SU-DHL-6 (cell line): Measurements from ENCODE around the gene TEX54.

ENCODE experiments used
- EZH2phosphoT487 ChIP-seq: fragments of 200-600 bp; sonication (generic), shearing (Covaris generic); conservative IDR thresholded peaks from 2 replicates; pipeline ENCODE4 v1.6.1; 2018; ENCODE audit warnings: mild to moderate bottlenecking, antibody characterized with exemption, low read length, moderate library complexity, mixed read lengths
- TF ChIP-seq, protein P1 (sequence below): fragments of 200-600 bp; sonication (generic); IDR thresholded peaks from one replicate; pipeline ENCODE4 v1.5.1; 2017; ENCODE audit warnings: antibody characterized with exemption, mild to moderate bottlenecking, low read length, moderate library complexity; ENCODE audit not compliant: insufficient read depth, poor library complexity, severe bottlenecking

- TF ChIP-seq, protein P1, sequence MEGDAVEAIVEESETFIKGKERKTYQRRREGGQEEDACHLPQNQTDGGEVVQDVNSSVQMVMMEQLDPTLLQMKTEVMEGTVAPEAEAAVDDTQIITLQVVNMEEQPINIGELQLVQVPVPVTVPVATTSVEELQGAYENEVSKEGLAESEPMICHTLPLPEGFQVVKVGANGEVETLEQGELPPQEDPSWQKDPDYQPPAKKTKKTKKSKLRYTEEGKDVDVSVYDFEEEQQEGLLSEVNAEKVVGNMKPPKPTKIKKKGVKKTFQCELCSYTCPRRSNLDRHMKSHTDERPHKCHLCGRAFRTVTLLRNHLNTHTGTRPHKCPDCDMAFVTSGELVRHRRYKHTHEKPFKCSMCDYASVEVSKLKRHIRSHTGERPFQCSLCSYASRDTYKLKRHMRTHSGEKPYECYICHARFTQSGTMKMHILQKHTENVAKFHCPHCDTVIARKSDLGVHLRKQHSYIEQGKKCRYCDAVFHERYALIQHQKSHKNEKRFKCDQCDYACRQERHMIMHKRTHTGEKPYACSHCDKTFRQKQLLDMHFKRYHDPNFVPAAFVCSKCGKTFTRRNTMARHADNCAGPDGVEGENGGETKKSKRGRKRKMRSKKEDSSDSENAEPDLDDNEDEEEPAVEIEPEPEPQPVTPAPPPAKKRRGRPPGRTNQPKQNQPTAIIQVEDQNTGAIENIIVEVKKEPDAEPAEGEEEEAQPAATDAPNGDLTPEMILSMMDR = no peak
- TF ChIP-seq EZH2phosphoT487 = no peak
Observed at GRCh38 chr11:62804310-62805075, 28.1 kb downstream of the TEX54 start.
